GM06990 (cell line): ENCODE measurements around the gene ABCC3.

ENCODE experiments used
- DNase-seq: peaks from one replicate; pipeline ENCODE4 v3.0.0-alpha.2; 2011; ENCODE audit not compliant: insufficient read length; ENCODE audit errors: extremely low read depth
- H3K27me3 ChIP-seq: replicated peaks from 2 replicates; pipeline ENCODE4 v1.6.0; 2011; ENCODE audit warnings: low read length; ENCODE audit not compliant: control insufficient read depth, insufficient read depth
- H3K36me3 ChIP-seq: 2 replicates; pipeline ENCODE4 v1.5.1; 2011; ENCODE audit warnings: low read length; ENCODE audit not compliant: control insufficient read depth, insufficient read depth
- H3K4me3 ChIP-seq: replicated peaks from 2 replicates; pipeline ENCODE4 v1.5.1; 2011; ENCODE audit warnings: low read depth, mild to moderate bottlenecking, control low read depth, low read length
- TF ChIP-seq, protein P1 (sequence below): IDR thresholded peaks from 2 replicates; pipeline ENCODE4 v1.5.1; 2011; ENCODE audit warnings: low read length, control low read depth, mild to moderate bottlenecking, inconsistent platforms; ENCODE audit not compliant: insufficient read depth, poor library complexity, severe bottlenecking

ABCC3 gene

DNA sequence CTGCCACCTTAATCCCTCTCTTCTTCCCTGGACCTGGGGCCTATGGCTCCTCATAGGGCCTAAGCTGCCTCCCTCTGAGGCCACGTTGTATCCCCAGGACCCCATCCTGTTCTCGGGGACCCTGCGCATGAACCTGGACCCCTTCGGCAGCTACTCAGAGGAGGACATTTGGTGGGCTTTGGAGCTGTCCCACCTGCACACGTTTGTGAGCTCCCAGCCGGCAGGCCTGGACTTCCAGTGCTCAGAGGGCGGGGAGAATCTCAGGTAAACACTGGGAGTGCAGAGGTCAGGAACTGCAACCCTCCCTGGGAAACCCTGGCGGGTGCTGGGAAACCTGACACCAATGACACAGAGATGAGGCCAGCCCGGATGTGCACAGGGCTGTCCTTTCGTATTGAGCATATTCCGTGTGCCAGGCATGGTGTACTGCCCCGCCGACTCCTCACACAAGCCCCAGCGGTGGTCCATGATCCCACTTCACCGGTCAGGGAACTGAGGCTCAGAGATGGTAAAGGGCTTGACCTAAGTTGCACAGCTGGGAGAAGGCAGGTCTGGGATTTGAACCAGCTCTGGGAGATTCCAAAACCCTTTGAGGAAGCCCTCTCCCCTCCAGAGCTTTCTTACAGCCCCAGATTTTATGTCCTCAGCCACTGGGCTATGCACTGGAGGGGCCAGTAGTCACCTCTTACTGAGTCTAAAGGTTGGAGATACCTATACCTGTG lies 50.1 kb downstream of the ABCC3 start:
- no peak overlapping the region for H3K4me3 ChIP-seq
- no peak for DNase-seq
- no peaks in the 10 kb centered on the region for H3K36me3 ChIP-seq
- TF ChIP-seq, protein P1, sequence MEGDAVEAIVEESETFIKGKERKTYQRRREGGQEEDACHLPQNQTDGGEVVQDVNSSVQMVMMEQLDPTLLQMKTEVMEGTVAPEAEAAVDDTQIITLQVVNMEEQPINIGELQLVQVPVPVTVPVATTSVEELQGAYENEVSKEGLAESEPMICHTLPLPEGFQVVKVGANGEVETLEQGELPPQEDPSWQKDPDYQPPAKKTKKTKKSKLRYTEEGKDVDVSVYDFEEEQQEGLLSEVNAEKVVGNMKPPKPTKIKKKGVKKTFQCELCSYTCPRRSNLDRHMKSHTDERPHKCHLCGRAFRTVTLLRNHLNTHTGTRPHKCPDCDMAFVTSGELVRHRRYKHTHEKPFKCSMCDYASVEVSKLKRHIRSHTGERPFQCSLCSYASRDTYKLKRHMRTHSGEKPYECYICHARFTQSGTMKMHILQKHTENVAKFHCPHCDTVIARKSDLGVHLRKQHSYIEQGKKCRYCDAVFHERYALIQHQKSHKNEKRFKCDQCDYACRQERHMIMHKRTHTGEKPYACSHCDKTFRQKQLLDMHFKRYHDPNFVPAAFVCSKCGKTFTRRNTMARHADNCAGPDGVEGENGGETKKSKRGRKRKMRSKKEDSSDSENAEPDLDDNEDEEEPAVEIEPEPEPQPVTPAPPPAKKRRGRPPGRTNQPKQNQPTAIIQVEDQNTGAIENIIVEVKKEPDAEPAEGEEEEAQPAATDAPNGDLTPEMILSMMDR: no peak
- H3K27me3 ChIP-seq: no peaks in the 10 kb centered on the region; the same call in none of the 2 replicates

DNA sequence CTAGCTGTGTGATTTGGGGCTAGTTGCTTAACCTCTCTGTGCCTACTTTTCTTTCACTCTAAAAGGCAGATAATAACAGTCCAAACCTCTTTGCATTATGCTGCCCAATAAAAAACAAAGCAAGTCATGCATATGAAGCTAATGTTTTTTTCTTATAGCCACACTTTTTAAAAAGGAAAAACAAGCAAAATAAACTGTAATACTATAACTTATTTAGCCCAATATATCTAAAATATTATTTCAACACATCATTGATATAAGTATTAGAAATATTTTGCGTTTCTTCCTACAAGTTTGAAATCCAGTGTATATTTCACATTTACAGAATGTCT lies 50.6 kb downstream of the ABCC3 start:
- H3K4me3 ChIP-seq: no peak overlapping the region
- no peaks in the 10 kb centered on the region; the same call in 1 of the 2 replicates for H3K27me3 ChIP-seq
- TF ChIP-seq, protein P1: no peak
- H3K36me3 ChIP-seq: no peaks in the 10 kb centered on the region
- DNase-seq: no peak

DNA sequence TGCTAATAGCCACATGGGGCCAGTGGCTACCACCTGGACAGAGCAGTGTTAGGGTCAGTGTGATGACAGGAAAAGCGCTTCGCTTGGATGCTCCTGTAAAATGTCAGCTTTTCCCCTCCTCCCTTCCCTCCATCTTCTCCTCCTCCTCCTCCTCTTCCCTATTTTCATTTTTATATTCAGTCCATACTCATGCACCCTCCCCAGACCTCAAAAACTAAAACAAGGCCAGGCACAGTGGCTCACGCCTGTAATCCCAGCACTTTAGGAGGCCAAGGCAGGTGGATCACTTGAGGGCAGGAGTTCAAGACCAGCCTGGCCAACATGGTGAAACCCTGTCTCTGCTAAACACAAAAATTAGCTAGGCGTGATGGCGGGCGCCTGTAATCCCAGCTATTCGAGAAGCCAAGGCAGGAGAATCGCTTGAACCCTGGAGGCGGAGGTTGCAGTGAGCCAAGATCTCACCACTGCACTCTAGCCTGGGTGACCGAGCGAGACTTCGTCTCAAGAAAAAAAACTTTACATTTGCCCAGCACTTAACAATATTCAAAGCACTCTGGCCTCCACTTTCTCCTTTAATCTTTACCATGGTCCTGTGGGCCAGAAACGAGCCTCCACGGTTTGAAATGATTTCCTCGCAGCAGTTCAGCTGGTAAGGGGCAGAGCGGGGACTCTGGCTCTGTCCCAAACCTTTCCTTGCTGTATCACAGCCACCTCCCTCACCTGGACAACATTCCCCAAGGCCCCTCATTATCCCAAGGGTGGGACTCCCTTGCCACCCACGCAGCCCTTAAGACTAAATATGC lies 51.2 kb downstream of the ABCC3 start:
- DNase-seq: no peak
- TF ChIP-seq, protein P1: no peak
- Histone ChIP-seq H3K4me3 (no peak overlapping the region), H3K27me3 (no peaks in the 10 kb centered on the region; the same call in 1 of the 2 replicates), H3K36me3 (no peaks in the 10 kb centered on the region)

DNA sequence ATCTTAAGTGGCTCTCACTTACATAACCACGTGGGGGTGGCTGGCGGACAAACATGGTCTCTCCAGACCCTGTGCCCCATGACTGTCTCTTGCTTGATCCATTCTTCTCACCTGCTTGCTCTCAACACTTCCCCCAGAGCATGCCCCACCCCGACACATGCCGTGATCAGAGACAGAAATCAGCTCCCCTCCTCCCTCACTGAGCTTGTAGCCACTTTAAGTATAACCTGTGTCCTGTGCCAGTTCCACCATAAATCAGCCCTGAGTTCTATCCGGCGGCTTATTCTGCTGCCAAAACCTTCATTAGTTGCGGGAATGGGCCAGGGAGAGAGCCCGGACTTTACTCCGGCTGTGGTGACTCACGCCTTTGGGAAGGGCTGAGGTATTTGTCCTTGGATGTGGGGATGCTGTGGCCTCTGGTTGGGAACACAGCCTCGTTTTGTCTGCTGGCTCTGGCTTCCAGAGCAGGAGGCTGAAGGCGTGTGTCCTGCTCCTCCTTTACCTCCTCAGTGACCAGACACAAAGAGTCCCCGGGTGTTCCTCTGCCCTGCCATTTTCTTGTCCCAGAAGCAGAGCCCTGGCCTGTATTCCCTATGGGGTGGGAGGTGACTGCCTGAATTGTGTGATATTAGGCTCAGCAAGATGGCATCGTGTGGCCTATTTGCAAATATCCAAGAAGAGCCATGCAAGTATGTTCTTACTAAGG lies 52.0 kb downstream of the ABCC3 start:
- Histone ChIP-seq H3K4me3 (no peak overlapping the region), H3K27me3 (no peaks in the 10 kb centered on the region; the same call in 1 of the 2 replicates), H3K36me3 (no peaks in the 10 kb centered on the region; the same call in none of the 2 replicates)
- DNase-seq: no peak
- TF ChIP-seq, protein P1: no peak

DNA sequence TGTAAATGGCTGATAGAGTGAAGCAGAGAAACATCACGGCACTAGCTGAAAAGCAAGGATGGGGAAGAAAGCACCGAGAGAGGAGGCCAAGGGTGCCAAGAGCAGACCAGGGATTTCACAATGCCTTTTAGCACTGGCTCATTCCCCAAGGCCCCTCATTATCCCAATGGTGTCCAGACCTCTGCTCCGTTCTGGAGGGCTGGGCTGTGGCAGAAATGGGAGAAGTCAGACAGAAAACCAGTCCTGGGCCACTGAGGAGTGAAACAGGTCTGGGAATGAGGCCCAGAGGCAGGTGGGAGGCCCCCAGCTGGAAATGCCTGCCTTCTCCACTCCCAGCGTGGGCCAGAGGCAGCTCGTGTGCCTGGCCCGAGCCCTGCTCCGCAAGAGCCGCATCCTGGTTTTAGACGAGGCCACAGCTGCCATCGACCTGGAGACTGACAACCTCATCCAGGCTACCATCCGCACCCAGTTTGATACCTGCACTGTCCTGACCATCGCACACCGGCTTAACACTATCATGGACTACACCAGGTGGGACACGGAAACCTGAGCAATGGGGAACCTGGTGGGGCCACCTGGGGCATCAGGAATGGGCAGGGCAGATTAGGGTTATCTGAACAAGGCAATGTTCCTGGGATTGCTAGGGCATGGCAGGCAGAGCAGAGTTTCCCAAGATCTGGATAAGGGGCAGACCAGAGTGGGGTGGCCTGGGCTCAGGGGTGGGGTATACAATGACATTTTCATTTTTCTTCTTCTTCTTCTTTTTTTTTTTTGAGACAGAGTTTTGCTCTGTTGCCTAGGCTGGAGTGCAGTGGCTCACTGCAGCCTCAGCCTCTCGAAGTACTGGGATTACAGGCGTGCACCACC lies 52.8 kb downstream of the ABCC3 start:
- Histone ChIP-seq H3K4me3 (no peak overlapping the region), H3K27me3 (no peaks in the 10 kb centered on the region; the same call in 1 of the 2 replicates), H3K36me3 (peaks cover 3% of the 10 kb centered on the region)
- TF ChIP-seq, protein P1: no peak
- no peak for DNase-seq
